HG03342 (cell line): Measurements from ENCODE around the gene ADAMTS17.
"Not testable (repeated sequence)": the region's sequence is repeated elsewhere in the genome, so short reads cannot be mapped to it uniquely, and the experiment has no call there.

Source experiments
- ATAC-seq: cut with Tn5 transposase; IDR thresholded peaks from one replicate; pipeline ENCODE4 v1.9.1; 2021; ENCODE audit warnings: mild to moderate bottlenecking, moderate library complexity; ENCODE audit not compliant: unreplicated experiment

Gene ADAMTS17

DNA sequence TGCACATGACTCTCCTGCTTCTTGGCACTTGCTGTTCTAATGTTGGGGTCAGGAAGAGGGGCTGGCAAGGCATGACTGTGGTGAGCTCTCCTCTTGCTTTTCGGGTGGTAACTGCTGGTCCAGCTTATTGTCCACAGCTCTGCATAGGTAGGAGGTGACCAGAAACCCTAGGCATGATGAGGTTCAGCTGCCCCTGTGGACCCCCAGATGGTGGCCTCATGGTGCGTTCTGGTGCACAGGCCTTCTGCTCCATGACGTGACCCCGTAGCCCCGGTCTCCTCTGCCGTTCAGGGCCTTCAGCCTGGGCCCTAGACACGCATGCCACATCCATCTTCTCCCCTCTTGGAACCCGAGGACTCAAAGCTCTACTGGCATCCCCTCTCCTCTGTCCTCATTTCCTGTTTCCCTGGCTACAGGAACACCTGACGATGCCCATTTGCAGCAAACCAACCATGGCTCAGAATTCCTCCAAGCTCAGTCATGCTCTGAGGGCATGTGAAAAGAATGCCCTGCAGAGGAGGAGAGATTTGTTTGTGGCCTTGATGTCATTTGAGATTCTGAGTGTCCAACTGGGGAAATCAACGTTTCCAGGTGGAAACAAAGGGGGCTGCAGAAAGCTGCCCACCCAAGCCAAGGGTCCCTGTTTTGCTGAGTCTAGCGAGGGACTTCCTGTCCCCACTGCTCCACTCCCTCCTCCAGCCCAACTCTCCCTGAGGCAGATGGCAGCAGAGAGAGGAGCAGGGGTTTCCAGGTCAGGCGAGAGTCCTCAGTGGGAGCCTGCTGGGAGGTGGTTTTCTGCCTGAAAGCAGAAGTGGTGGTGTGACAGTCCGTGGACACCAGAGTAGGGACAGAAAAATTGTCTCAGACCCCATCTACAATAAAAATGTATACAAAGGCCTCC lies 409.8 kb downstream of the ADAMTS17 start:
- ATAC-seq = no peak

GRCh38 chr15:99930696-99931095 lies 411.1 kb downstream of the ADAMTS17 start:
- no peak for ATAC-seq

DNA sequence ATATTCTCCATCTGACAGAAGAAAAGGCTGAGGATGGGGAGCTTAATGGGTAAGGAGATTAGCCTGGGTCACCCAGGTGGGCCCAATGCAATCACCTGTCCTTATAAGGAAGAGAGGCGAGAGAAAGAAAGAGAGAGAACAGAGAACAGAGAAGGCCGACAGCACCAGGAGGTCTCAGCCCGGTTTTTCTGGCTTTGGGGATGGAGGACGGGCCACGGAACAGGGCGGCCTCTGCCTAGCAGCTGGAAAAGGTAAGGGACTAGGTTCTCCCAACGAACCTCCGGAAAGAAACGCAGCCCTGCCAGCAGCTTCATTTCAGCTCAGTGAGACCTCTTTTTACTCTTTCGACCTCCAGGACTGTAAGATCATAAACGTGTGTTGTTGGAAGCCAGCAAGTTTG lies 412.5 kb downstream of the ADAMTS17 start:
- no peak for ATAC-seq

GRCh38 chr15:99928429-99928981 lies 413.3 kb downstream of the ADAMTS17 start:
- peak; percentile 81 for ATAC-seq

GRCh38 chr15:99926532-99926931 lies 415.2 kb downstream of the ADAMTS17 start:
- not testable (repeated sequence) for ATAC-seq

GRCh38 chr15:99925661-99926461 lies 415.9 kb downstream of the ADAMTS17 start:
- peak; percentile 37 for ATAC-seq

DNA sequence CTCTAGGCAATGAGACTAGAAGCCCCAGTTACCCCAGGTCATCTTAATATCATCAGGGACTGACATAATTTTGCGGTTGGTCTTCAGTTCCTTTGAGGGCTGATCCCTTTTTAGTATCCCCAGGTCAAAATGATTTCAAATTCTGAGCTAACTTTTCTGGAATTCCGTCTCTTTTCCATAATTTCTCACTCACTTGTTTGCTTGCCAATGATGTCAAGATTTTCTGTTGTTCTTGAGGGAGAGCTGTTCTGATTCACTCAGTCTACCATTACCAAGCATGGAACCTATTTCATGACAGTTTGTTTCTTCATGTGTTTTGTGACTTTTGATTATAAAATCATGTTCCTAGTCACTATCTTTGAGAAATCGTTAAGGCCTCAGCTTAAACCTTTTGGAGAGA lies 418.1 kb downstream of the ADAMTS17 start:
- no peak for ATAC-seq
